Measurements from ENCODE around the gene CLDN17. TPM values are rescaled to one million over a fixed set of nuclear protein-coding genes. Genes with fewer than 3 reads are reported as not detected.

The CLDN17 gene
- total and polyA plus RNA-seq, 2 of the 4 experiments (the other 2 are of a cell fraction), result not detected

- Histone ChIP-seq H3K9me1 (ENCODE audit: insufficient read depth, low read length) (no peaks in the 10 kb centered on the region), H3K9me3 (ENCODE audit: control insufficient read depth, insufficient read depth, low read length) (peaks cover 8% of the 10 kb centered on the region), H2AK5ac (ENCODE audit: low read depth, low read length) (no peak overlapping the region), H2BK120ac (ENCODE audit: low read depth, low read length) (no peak overlapping the region), H2AFZ (replicated peaks; ENCODE audit: low read length, poor library complexity) (no peak overlapping the region), H2BK20ac (ENCODE audit: low read depth, low read length) (no peak overlapping the region), H3K27ac (ENCODE audit: insufficient read depth, low read length) (no peak overlapping the region), H4K20me1 (ENCODE audit: insufficient read depth, low read length) (no peaks in the 10 kb centered on the region), H3K4ac (ENCODE audit: low read depth, low read length) (no peak overlapping the region), H3K4me2 (ENCODE audit: low read depth, low read length) (no peak overlapping the region), H2BK5ac (ENCODE audit: low read depth, low read length, poor library complexity, severe bottlenecking) (no peak overlapping the region), H2BK15ac (ENCODE audit: low read depth, low read length) (no peak overlapping the region), H3K4me3 (ENCODE audit: insufficient read depth, low read depth, low read length) (no peak overlapping the region), H3K9ac (ENCODE audit: low read depth, low read length) (no peak overlapping the region), H3K79me1 (ENCODE audit: low read depth in 1 of 2, low read length in 2 of 2) (no peaks in the 10 kb centered on the region), H3K56ac (ENCODE audit: extremely low read depth, insufficient read depth, low read length) (no peak overlapping the region), H3K14ac (replicated peaks; ENCODE audit: low read depth, low read length) (no peak overlapping the region), H3K36me3 (ENCODE audit: control insufficient read depth, insufficient read depth, low read length) (no peaks in the 10 kb centered on the region), H2AK9ac (replicated peaks; ENCODE audit: low read depth, low read length, poor library complexity) (no peak overlapping the region), H3K27me3 (ENCODE audit: control insufficient read depth, insufficient read depth, low read length) (no peaks in the 10 kb centered on the region), H4K8ac (ENCODE audit: low read depth in 2 of 2, low read length in 2 of 2) (no peak overlapping the region), H4K91ac (ENCODE audit: insufficient read depth, low read depth, low read length) (no peak overlapping the region), H3K18ac (ENCODE audit: low read depth, low read length) (no peak overlapping the region), H4K5ac (ENCODE audit: low read depth, low read length) (no peak overlapping the region), H3K4me1 (ENCODE audit: control insufficient read depth, insufficient read depth, low read length) (no peaks in the 10 kb centered on the region), H3K23ac (ENCODE audit: low read depth, low read length) (no peak overlapping the region)
- DNase-seq (no peak), ATAC-seq (ENCODE audit: low read depth) (no peak)
- no TSS peak for BruUV-seq (replicated peaks)
- TF ChIP-seq USF2 (IDR thresholded peaks at IDR 0.05; ENCODE audit: low read depth, low read length) (no peak), RCOR1 (IDR thresholded peaks at IDR 0.05; ENCODE audit: insufficient replicate concordance, low read length) (no peak), FOS (IDR thresholded peaks at IDR 0.05; ENCODE audit: low read depth, low read length) (no peak), RAD21 (IDR thresholded peaks at IDR 0.05; ENCODE audit: low read length) (no peak), ELK1 (IDR thresholded peaks at IDR 0.05; ENCODE audit: borderline replicate concordance, low read depth, low read length) (no peak), BHLHE40 (IDR thresholded peaks at IDR 0.05; ENCODE audit: low read depth, low read length) (no peak), CEBPB (IDR thresholded peaks at IDR 0.05; ENCODE audit: low read depth, low read length) (no peak)
- dilution Hi-C loops (cut with HindIII; ENCODE audit: low sequenced_read_pairs, unreplicated experiment) (no loop called here), intact Hi-C loops (cut with micrococcal nuclease) (no loop called here), in situ Hi-C loops (cut with MboI; ENCODE audit: low sequenced_read_pairs) (no loop called here)
- POLR2A ChIA-PET (ENCODE audit: unreplicated experiment), result no interaction called here
- CTCF ChIA-PET, result no interaction called here
- WGBS, 2 experiments (ENCODE audit: extremely low coverage in 2 of 2, insufficient read length in 1 of 2), result no CpG with 5 or more reads among the region's 2 CpGs
These were observed 19.6 kb upstream of the CLDN17 start for GRCh38 chr21:30186242-30186641.
